Measurements from ENCODE around the gene SPRN. TPM values are rescaled to one million over a fixed set of nuclear protein-coding genes. Genes with fewer than 3 reads are reported as not detected.

SPRN gene
- total and polyA plus RNA-seq, 2 donors (not counting 1 experiment from before 2014, with no cell fraction given), result 0.33 to 1.2 TPM

DNA sequence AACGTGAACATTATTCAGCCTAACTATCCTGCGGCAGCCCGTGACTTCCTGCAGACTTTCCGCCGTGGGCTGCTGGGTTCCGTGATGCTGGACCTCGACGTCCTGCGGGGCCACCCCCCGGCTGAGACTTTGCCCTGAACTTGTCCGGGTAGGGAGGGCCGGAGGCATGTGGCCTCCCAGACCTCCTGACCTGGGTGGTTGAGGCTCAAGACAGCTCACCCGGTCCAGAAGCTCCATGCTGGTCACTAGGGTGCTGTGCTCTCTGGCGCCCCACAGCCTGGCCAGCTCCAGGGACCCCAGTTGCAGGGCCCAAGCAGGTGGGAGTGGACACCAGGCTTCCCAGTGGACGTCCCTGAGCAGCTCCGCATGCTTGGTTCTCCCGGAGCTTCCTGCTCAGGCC lies 4.4 kb downstream of the SPRN start:
- Histone ChIP-seq H3K4me2 (ENCODE audit: extremely low read depth, insufficient read depth, low read length) (no peak overlapping the region), H3K4me1 (ENCODE audit: control insufficient read depth, extremely low read depth, insufficient read depth, low read length) (no peaks in the 10 kb centered on the region), H3K27me3 (ENCODE audit: control insufficient read depth, insufficient read depth, low read length) (no peaks in the 10 kb centered on the region), H3K79me2 (ENCODE audit: control insufficient read depth, insufficient read depth, low read length) (no peaks in the 10 kb centered on the region), H4K20me1 (ENCODE audit: control insufficient read depth, extremely low read depth, insufficient read depth, low read length) (no peaks in the 10 kb centered on the region), H3K4me3 (replicated peaks in 1 of 4; ENCODE audit: control extremely low read depth in 1 of 4, insufficient read depth in 1 of 4, low read depth in 3 of 4, low read length in 4 of 4) (no peak overlapping the region), H3K9ac (ENCODE audit: insufficient read depth, low read length) (no peak overlapping the region), H2AFZ (ENCODE audit: low read length) (no peak overlapping the region), H3K36me3 (ENCODE audit: control insufficient read depth, insufficient read depth, low read length) (peaks cover 9% of the 10 kb centered on the region), H3K9me3 (ENCODE audit: control insufficient read depth, insufficient read depth, low read depth, low read length) (no peaks in the 10 kb centered on the region), H3K27ac (ENCODE audit: insufficient read depth, low read length) (no peak overlapping the region)
- no peak for TF ChIP-seq EZH2 (IDR thresholded peaks at IDR 0.05; ENCODE audit: low read length, missing control alignments)
- TF ChIP-seq, protein P1, sequence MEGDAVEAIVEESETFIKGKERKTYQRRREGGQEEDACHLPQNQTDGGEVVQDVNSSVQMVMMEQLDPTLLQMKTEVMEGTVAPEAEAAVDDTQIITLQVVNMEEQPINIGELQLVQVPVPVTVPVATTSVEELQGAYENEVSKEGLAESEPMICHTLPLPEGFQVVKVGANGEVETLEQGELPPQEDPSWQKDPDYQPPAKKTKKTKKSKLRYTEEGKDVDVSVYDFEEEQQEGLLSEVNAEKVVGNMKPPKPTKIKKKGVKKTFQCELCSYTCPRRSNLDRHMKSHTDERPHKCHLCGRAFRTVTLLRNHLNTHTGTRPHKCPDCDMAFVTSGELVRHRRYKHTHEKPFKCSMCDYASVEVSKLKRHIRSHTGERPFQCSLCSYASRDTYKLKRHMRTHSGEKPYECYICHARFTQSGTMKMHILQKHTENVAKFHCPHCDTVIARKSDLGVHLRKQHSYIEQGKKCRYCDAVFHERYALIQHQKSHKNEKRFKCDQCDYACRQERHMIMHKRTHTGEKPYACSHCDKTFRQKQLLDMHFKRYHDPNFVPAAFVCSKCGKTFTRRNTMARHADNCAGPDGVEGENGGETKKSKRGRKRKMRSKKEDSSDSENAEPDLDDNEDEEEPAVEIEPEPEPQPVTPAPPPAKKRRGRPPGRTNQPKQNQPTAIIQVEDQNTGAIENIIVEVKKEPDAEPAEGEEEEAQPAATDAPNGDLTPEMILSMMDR (conservative IDR thresholded peaks at IDR 0.05 in 1 of 2, IDR thresholded peaks at IDR 0.05 in 1 of 2; ENCODE audit: low read depth in 1 of 2, low read length in 2 of 2), result no peak
- no peak for DNase-seq (ENCODE audit: low read depth in 2 of 2)

DNA sequence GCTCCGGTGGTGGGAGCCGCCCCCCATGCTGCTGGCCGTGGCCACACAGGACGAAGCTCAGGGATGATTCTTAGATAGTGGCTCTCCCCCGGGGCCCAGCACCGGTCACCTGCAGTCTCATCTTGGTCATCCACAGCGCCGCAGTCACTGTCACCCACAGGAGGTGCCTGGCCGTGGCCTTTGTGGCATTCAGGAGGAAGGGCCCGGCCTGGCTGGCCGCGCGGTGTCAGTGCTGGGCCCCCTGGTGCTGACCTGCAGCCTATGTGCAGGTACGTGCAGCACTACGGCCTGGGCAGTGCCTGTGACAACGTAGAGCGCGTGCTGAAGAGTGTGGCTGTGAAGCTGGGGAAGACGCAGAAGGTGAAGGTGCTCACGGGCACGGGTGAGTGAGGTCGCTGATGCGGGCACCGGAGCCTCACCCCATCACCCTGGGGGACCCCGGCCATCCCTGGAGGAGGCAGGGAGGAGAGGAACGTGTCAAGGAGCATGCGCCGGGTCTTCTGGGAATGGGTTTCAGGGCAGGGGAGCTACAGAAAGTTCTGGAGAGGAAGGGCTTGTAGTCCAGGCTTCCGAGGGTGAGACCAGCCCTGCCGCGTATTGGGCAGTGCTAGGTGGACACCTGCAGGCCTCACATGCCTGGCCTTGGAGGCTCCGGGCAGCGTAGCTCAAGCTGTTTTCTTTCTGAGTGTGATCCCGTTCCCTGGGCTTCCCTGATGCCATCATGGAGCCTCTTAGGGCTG lies 5.0 kb downstream of the SPRN start:
- no peak overlapping the region for H3K4me3 ChIP-seq (replicated peaks in 1 of 4; ENCODE audit: control extremely low read depth in 1 of 4, insufficient read depth in 1 of 4, low read depth in 3 of 4, low read length in 4 of 4)
- H4K20me1 ChIP-seq (ENCODE audit: control insufficient read depth, extremely low read depth, insufficient read depth, low read length), result no peaks in the 10 kb centered on the region
- H3K9ac ChIP-seq (ENCODE audit: insufficient read depth, low read length), result no peak overlapping the region
- no peak overlapping the region for H2AFZ ChIP-seq (ENCODE audit: low read length)
- no peaks in the 10 kb centered on the region for H3K4me1 ChIP-seq (ENCODE audit: control insufficient read depth, extremely low read depth, insufficient read depth, low read length)
- H3K27ac ChIP-seq (ENCODE audit: insufficient read depth, low read length), result no peak overlapping the region
- no peaks in the 10 kb centered on the region for H3K27me3 ChIP-seq (ENCODE audit: control insufficient read depth, insufficient read depth, low read length)
- peaks cover 9% of the 10 kb centered on the region for H3K36me3 ChIP-seq (ENCODE audit: control insufficient read depth, insufficient read depth, low read length)
- DNase-seq (ENCODE audit: low read depth in 2 of 2), result no peak
- H3K4me2 ChIP-seq (ENCODE audit: extremely low read depth, insufficient read depth, low read length), result no peak overlapping the region
- H3K9me3 ChIP-seq (ENCODE audit: control insufficient read depth, insufficient read depth, low read depth, low read length), result no peaks in the 10 kb centered on the region
- no peak for TF ChIP-seq EZH2 (IDR thresholded peaks at IDR 0.05; ENCODE audit: low read length, missing control alignments)
- TF ChIP-seq, protein P1 (conservative IDR thresholded peaks at IDR 0.05 in 1 of 2, IDR thresholded peaks at IDR 0.05 in 1 of 2; ENCODE audit: low read depth in 1 of 2, low read length in 2 of 2), result no peak
- no peaks in the 10 kb centered on the region for H3K79me2 ChIP-seq (ENCODE audit: control insufficient read depth, insufficient read depth, low read length)

DNA sequence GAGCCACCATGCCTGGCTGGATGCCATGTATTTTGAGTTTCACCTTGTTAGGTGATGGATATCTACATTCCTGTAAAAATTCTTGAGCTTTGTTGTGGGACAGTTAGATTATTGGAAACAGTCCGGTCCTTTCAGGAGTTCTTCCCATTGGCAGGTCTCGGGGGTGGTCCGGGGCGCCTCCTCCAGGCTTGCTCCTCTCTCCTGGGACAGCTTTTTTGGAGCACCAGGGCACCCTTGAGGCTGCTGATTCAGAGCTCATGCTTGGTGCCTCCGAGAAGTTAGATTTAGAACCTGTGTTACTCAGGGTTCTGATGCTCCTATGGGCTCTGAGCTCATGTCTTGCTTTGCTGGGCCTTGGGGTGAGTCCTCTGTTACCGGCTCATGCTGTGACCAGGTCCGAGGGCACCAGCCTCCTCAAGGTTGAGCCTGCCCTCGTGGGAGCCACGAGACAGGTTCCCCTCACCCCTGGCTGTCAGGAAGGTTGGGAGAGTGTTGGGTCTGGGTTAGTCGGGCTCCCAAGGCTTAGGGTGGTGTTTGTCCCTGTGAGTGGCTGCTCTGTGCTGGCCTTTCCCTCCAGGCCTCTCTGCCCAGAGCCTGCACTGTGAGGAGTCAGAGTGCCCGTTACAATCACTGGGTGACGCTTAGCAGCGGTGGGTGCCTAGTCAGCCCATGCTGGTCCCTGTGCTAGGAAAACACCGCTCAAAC lies 6.0 kb downstream of the SPRN start:
- TF ChIP-seq EZH2 (IDR thresholded peaks at IDR 0.05; ENCODE audit: low read length, missing control alignments), result no peak
- TF ChIP-seq, protein P1 (conservative IDR thresholded peaks at IDR 0.05 in 1 of 2, IDR thresholded peaks at IDR 0.05 in 1 of 2; ENCODE audit: low read depth in 1 of 2, low read length in 2 of 2), result no peak
- Histone ChIP-seq H4K20me1 (ENCODE audit: control insufficient read depth, extremely low read depth, insufficient read depth, low read length) (no peaks in the 10 kb centered on the region), H3K9ac (ENCODE audit: insufficient read depth, low read length) (no peak overlapping the region), H3K79me2 (ENCODE audit: control insufficient read depth, insufficient read depth, low read length) (no peaks in the 10 kb centered on the region), H3K27me3 (ENCODE audit: control insufficient read depth, insufficient read depth, low read length) (no peaks in the 10 kb centered on the region), H3K4me1 (ENCODE audit: control insufficient read depth, extremely low read depth, insufficient read depth, low read length) (no peaks in the 10 kb centered on the region), H3K4me3 (replicated peaks in 1 of 4; ENCODE audit: control extremely low read depth in 1 of 4, insufficient read depth in 1 of 4, low read depth in 3 of 4, low read length in 4 of 4) (no peak overlapping the region), H3K9me3 (ENCODE audit: control insufficient read depth, insufficient read depth, low read depth, low read length) (no peaks in the 10 kb centered on the region), H3K27ac (ENCODE audit: insufficient read depth, low read length) (no peak overlapping the region), H2AFZ (ENCODE audit: low read length) (no peak overlapping the region), H3K36me3 (ENCODE audit: control insufficient read depth, insufficient read depth, low read length) (peaks cover 9% of the 10 kb centered on the region), H3K4me2 (ENCODE audit: extremely low read depth, insufficient read depth, low read length) (no peak overlapping the region)
- no peak for DNase-seq (ENCODE audit: low read depth in 2 of 2)
